Mammary epithelial cell (primary cell): Measurements from ENCODE around the gene MACROH2A1.

Source experiments
- EZH2 ChIP-seq: IDR thresholded peaks from 2 replicates; pipeline ENCODE4 v1.6.1; 2012; ENCODE audit warnings: low read length, inconsistent platforms, borderline replicate concordance
- TF ChIP-seq, protein P1 (sequence below), 2 donors: IDR thresholded peaks in 1 of 2; conservative IDR thresholded peaks in 1 of 2; 2 replicates each; pipeline ENCODE4 v1.5.1; 2011 to 2012; ENCODE audit warnings: inconsistent platforms in 2 of 2, low read length in 2 of 2, mild to moderate bottlenecking in 2 of 2, control low read depth in 1 of 2, low read depth in 1 of 2; ENCODE audit not compliant: insufficient read depth in 1 of 2; ENCODE audit errors: extremely low read depth in 1 of 2

- TF ChIP-seq, protein P1, sequence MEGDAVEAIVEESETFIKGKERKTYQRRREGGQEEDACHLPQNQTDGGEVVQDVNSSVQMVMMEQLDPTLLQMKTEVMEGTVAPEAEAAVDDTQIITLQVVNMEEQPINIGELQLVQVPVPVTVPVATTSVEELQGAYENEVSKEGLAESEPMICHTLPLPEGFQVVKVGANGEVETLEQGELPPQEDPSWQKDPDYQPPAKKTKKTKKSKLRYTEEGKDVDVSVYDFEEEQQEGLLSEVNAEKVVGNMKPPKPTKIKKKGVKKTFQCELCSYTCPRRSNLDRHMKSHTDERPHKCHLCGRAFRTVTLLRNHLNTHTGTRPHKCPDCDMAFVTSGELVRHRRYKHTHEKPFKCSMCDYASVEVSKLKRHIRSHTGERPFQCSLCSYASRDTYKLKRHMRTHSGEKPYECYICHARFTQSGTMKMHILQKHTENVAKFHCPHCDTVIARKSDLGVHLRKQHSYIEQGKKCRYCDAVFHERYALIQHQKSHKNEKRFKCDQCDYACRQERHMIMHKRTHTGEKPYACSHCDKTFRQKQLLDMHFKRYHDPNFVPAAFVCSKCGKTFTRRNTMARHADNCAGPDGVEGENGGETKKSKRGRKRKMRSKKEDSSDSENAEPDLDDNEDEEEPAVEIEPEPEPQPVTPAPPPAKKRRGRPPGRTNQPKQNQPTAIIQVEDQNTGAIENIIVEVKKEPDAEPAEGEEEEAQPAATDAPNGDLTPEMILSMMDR (conservative IDR thresholded peaks at IDR 0.05 in 1 of 2, IDR thresholded peaks at IDR 0.05 in 1 of 2; ENCODE audit: extremely low read depth in 1 of 2, insufficient read depth in 1 of 2, low read depth in 1 of 2, low read length in 2 of 2), result no peak
- no peak for TF ChIP-seq EZH2
These were observed 5.3 kb downstream of the MACROH2A1 start for GRCh38 chr5:135393691-135394090.
